HL-60 (cell line): ENCODE data around the gene CACNA1D.

Experiments used
- DNase-seq, 2 experiments: peaks; one replicate each; pipeline ENCODE4 v3.0.0-alpha.2; 2010 to 2020; ENCODE audit warnings: low read depth in 1 of 2, low spot score in 1 of 2
- H3K27ac ChIP-seq: fragments of 250-450 bp; sonication (Bioruptor Pico); replicated peaks from 2 replicates; pipeline ENCODE4 v1.5.1; 2020; ENCODE audit warnings: mild to moderate bottlenecking, moderate library complexity
- H3K27me3 ChIP-seq: fragments of 250-450 bp; sonication (Bioruptor Pico); 2 replicates; pipeline ENCODE4 v1.5.1; 2021; ENCODE audit warnings: mild to moderate bottlenecking, moderate library complexity; ENCODE audit not compliant: insufficient read depth, poor library complexity, severe bottlenecking
- H3K4me3 ChIP-seq: replicated peaks from 2 replicates; pipeline ENCODE4 v1.5.1; 2011; ENCODE audit warnings: mild to moderate bottlenecking, control low read depth, low read length; ENCODE audit not compliant: insufficient read depth
- CTCF ChIP-seq: IDR thresholded peaks from one replicate; pipeline ENCODE4 v1.5.1; 2011; ENCODE audit warnings: low read length, control low read depth, inconsistent platforms; ENCODE audit not compliant: insufficient read depth
- GABPA ChIP-seq: IDR thresholded peaks from 2 replicates; pipeline ENCODE4 v1.6.1; 2012; ENCODE audit warnings: low read depth
- POLR2AphosphoS5 ChIP-seq: IDR thresholded peaks from 2 replicates; pipeline ENCODE4 v1.6.1; 2012; ENCODE audit warnings: low read depth
- REST ChIP-seq: IDR thresholded peaks from 2 replicates; pipeline ENCODE4 v1.6.1; 2012; ENCODE audit warnings: low read depth; ENCODE audit not compliant: insufficient replicate concordance
- SPI1 ChIP-seq: IDR thresholded peaks from 2 replicates; pipeline ENCODE4 v1.6.1; 2012; ENCODE audit warnings: low read depth, mild to moderate bottlenecking, borderline replicate concordance

Gene CACNA1D

GRCh38 chr3:53791317-53791716 is 296.9 kb downstream of the CACNA1D start:
- no peak overlapping the region for H3K4me3 ChIP-seq
- peaks cover 10% of the 10 kb centered on the region for H3K27me3 ChIP-seq
- DNase-seq = no peak
- H3K27ac ChIP-seq = no peak overlapping the region
- TF ChIP-seq POLR2AphosphoS5 = no peak
- no peak for TF ChIP-seq SPI1
- no peak for TF ChIP-seq CTCF
- TF ChIP-seq GABPA = no peak

GRCh38 chr3:53792866-53793265 is 298.5 kb downstream of the CACNA1D start:
- TF ChIP-seq GABPA (no peak), REST (no peak), SPI1 (no peak), CTCF (no peak), POLR2AphosphoS5 (no peak)
- Histone ChIP-seq H3K4me3 (no peak overlapping the region), H3K27ac (no peak overlapping the region), H3K27me3 (peaks cover 11% of the 10 kb centered on the region)
- DNase-seq = no peak

GRCh38 chr3:53794597-53794996 is 300.2 kb downstream of the CACNA1D start:
- H3K27ac ChIP-seq = no peak overlapping the region
- no peak for DNase-seq

More at GRCh38 chr3:53794597-53794996, 300.2 kb downstream of the CACNA1D start:
- peaks cover 11% of the 10 kb centered on the region for H3K27me3 ChIP-seq
- no peak overlapping the region for H3K4me3 ChIP-seq
- TF ChIP-seq SPI1 (no peak), GABPA (no peak), CTCF (no peak), POLR2AphosphoS5 (no peak), REST (no peak)
